DMS53 (cell line): Measurements from ENCODE around the gene RNASET2.

Experiments
- DNase-seq: peaks from one replicate; lab custom pipeline; 2025; lab: John Stamatoyannopoulos, UW

The RNASET2 gene

GRCh38 chr6:166956444-166957086, at the start of gene RNASET2:
TSS of gene RNASET2 (minus strand) at chr6:166956550. CDS start at chr6:166956182, 368 bp downstream.
- peak; percentile 94 for DNase-seq

GRCh38 chr6:167005350-167006159, 49.2 kb upstream of the RNASET2 start:
- no peak for DNase-seq

- DNase-seq = no peak
Observed at GRCh38 chr6:167000759-167001158, 44.4 kb upstream of the RNASET2 start.

- no peak for DNase-seq
Observed at GRCh38 chr6:166999884-167000253, 43.5 kb upstream of the RNASET2 start.

- DNase-seq = peak; percentile 94
Observed at GRCh38 chr6:166999145-166999883, 43.0 kb upstream of the RNASET2 start, which contains the start of gene CEP43. TSS of gene CEP43 (plus strand) at chr6:166999397. CDS start at chr6:166999413, 16 bp downstream.

GRCh38 chr6:166998256-166999144, 42.1 kb upstream of the RNASET2 start:
- peak; percentile 56 for DNase-seq

GRCh38 chr6:166997768-166998255, 41.5 kb upstream of the RNASET2 start:
- peak; percentile 78 for DNase-seq

GRCh38 chr6:166997348-166997747, 41.0 kb upstream of the RNASET2 start:
- no peak for DNase-seq

GRCh38 chr6:166996406-166996805, 40.1 kb upstream of the RNASET2 start:
- no peak for DNase-seq

- peak; percentile 64 for DNase-seq
Observed at GRCh38 chr6:166989427-166990032, 33.2 kb upstream of the RNASET2 start.

- DNase-seq = no peak
Observed at GRCh38 chr6:166988674-166989201, 32.4 kb upstream of the RNASET2 start.

GRCh38 chr6:166987930-166988329, 31.6 kb upstream of the RNASET2 start:
- no peak for DNase-seq

GRCh38 chr6:166987448-166987847, 31.1 kb upstream of the RNASET2 start:
- DNase-seq = no peak

GRCh38 chr6:166980738-166981137, 24.4 kb upstream of the RNASET2 start:
- no peak for DNase-seq

GRCh38 chr6:166977621-166978525, 21.5 kb upstream of the RNASET2 start:
- DNase-seq = no peak

GRCh38 chr6:166976636-166977035, 20.3 kb upstream of the RNASET2 start:
- DNase-seq = no peak

- no peak for DNase-seq
Observed at GRCh38 chr6:166972101-166972500, 15.8 kb upstream of the RNASET2 start.

- no peak for DNase-seq
Observed at GRCh38 chr6:166971271-166971670, 14.9 kb upstream of the RNASET2 start.

GRCh38 chr6:166970776-166971175, 14.4 kb upstream of the RNASET2 start:
- no peak for DNase-seq

- DNase-seq = no peak
Observed at GRCh38 chr6:166970091-166970490, 13.7 kb upstream of the RNASET2 start.
